GM19395 (cell line): ENCODE results near the gene ST3GAL3.
A peak's percentile ranks its signal among the peaks of the same experiment; 100 is the strongest.

Experiments
- ATAC-seq: cut with Tn5 transposase; IDR thresholded peaks from one replicate; pipeline ENCODE4 v1.9.1; 2021; ENCODE audit warnings: mild to moderate bottlenecking, moderate library complexity; ENCODE audit not compliant: unreplicated experiment

ST3GAL3 gene

DNA sequence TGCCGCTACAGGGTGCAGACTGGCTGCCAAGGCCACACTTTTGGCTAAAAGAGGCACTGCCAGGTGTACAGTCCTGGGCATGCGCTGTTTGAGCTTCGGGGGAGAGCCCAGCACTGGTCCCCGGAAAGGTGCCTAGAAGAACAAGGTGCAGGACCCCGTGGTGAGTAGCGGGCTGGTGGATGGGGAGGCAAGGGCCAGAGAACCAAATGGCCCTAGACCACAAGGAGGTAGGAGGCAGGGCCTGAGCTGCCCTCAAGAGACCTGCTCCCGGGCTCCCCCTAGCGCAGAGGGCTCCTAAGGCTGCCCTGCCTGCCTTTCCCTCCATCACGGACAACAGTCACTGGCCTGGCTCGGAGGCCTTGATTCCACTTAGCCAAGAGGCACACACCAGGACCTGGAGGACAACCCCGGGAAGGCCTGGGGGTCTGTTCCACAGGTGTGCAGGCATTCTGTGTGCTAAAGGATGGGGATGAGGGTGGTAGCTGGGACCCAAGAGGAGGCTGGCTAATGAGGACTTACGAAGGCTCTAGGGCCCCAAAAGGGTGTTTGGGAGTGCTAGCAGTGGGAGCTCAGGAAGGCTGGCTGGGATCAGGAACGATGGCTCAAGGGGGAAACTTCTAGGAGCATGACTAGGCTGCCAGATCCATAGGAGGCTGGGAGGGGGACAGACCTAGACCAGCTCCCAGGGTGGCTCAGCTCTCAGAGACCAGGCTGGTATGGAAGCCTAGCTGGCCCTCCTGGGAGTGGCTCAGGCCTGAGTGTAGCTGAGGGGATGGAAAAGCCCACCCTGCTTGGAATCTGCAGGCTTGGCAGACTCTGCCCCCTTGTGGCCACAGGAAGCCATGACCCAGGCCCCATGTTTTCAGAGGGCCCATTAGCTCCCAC lies 227.0 kb downstream of the ST3GAL3 start:
- no peak for ATAC-seq

GRCh38 chr1:43934986-43935324 lies 227.6 kb downstream of the ST3GAL3 start:
- no peak for ATAC-seq

DNA sequence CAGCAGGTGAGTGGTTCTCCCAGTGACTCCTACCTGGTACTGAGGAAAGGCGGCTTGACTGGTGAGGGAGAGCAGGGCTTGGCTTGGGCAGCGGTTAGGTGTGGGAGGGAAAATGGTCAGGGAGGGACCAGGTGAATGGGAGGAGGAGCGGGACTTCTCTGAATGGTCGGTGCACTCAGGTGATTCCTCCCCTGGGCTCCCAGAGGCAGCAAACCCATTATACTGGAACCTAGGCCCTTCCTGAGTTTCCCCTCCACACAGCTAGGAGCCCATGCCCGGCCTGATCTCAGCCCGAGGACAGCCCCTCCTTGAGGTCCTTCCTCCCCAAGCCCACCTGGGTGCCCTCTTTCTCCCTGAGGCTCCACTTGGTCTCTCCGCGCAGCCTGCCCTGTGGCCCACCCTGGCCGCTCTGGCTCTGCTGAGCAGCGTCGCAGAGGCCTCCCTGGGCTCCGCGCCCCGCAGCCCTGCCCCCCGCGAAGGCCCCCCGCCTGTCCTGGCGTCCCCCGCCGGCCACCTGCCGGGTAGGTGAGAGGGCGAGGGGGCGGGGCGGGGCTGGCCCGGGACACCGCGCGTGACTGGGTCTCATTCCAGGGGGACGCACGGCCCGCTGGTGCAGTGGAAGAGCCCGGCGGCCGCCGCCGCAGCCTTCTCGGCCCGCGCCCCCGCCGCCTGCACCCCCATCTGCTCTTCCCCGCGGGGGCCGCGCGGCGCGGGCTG lies 228.5 kb downstream of the ST3GAL3 start:
- ATAC-seq, result no peak

DNA sequence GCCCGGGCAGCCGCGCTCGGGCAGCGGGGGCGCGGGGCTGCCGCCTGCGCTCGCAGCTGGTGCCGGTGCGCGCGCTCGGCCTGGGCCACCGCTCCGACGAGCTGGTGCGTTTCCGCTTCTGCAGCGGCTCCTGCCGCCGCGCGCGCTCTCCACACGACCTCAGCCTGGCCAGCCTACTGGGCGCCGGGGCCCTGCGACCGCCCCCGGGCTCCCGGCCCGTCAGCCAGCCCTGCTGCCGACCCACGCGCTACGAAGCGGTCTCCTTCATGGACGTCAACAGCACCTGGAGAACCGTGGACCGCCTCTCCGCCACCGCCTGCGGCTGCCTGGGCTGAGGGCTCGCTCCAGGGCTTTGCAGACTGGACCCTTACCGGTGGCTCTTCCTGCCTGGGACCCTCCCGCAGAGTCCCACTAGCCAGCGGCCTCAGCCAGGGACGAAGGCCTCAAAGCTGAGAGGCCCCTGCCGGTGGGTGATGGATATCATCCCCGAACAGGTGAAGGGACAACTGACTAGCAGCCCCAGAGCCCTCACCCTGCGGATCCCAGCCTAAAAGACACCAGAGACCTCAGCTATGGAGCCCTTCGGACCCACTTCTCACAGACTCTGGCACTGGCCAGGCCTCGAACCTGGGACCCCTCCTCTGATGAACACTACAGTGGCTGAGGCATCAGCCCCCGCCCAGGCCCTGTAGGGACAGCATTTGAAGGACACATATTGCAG lies 229.3 kb downstream of the ST3GAL3 start:
- no peak for ATAC-seq

GRCh38 chr1:43937179-43937865 lies 230.0 kb downstream of the ST3GAL3 start:
- ATAC-seq, result no peak

- no peak for ATAC-seq
These were observed 231.0 kb downstream of the ST3GAL3 start for GRCh38 chr1:43938383-43938782.

DNA sequence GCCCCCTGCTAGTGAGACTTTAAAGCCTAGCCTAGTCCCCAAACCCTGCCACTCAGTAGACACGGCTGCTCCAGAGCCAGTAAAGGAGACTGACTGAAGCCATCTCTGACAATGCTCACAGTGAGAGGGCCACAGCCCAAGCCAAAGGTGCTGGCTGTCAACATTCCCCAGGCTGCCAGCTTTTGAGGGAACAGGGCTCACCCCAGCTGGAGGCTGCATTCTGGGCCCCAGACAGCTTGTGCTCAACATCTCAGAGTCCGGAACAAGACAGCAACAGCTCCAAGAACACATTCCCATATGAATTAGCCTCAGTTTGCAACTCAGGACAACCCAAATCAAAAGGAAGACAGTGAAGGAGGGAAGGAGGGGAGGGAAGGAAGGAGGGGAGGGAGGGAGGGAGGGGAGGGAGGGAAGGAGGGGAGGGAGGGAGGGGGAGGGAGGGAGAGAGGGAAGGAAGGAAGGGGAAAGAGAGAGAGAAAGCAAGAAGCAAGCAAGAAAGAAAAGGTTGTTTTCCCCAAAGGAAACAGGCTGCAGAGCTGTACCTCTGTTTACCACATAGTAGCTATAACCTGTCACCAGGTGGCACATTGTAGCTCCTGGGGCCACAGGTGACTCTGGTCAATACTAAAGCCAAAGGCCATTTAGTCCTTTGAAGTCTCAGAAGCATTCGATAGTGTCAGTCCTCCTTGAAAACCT lies 231.7 kb downstream of the ST3GAL3 start:
- ATAC-seq, result no peak

DNA sequence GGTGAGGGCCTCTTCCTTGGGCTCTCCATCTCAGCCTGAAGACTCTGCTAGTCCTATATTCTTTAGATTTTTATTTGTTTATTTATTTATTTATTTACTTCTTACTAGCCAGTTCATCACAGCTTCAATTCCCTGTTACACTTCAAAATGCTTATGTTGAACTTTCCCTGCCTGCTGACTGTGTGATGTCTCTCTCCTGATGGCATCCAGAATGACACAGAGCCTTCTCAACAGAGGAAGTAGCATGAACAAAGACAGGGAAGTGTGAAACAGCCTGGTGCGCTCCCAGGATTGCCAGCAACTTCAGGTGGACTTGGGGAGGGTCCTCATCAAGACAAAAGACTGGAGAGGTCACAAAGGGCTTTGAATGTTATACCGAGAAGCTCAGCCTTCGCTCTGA lies 235.1 kb downstream of the ST3GAL3 start:
- no peak for ATAC-seq

DNA sequence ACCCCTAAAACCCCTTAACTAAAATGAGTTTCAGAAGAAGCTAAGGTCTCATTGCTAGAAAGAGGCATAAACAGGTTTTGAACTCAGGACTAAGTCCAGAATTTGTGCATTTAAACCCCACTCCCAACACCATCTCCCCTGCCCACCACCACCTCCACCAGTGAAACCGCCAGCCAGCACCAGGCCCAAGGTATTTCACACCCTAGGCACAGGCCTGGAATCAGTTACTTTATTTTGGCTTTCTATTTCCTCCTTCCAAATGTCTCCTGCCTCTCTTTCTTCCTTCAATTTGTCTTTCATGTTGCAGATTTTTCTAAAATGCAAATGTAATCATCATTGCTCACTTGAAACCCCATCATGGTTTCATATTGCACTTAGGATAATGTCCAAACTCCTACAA lies 237.5 kb downstream of the ST3GAL3 start:
- ATAC-seq, result no peak

- no peak for ATAC-seq
These were observed 238.4 kb downstream of the ST3GAL3 start for GRCh38 chr1:43945674-43946235.

- ATAC-seq, result peak; percentile 92
These were observed 239.1 kb downstream of the ST3GAL3 start, which contains the start of gene IPO13 for GRCh38 chr1:43946236-43947060. IPO13 (plus strand) TSS chr1:43946950; CDS start chr1:43947601, 651 bp downstream.

- peak; percentile 42 for ATAC-seq
These were observed 239.9 kb downstream of the ST3GAL3 start for GRCh38 chr1:43947061-43947873.

DNA sequence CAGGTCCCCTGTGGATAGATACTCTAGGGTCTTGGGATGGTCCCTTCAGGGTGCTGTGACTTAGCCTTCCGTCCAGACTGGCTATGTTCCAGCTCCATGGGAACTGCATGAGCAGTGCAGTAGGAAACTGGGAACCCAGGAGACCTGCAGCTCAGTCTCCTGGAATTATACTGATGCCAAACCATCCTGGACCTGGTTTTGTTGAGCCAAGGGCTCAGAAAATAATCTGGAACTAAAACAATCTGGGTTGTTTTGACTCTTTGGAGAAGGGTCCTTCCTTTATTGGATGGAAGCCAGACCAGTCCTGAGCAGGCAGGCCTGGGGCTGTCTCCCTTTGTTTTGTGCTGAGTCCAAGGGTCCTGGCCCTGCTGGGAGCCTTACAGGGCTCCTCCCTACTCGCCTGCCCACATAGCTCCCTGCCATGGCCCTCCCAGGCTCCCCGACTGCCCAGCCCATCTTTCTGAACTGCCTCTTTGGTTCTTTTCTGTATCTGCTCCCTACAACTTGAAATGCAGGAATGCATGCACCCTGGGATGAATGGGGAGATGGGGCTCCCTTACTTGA lies 240.6 kb downstream of the ST3GAL3 start:
- ATAC-seq, result no peak

DNA sequence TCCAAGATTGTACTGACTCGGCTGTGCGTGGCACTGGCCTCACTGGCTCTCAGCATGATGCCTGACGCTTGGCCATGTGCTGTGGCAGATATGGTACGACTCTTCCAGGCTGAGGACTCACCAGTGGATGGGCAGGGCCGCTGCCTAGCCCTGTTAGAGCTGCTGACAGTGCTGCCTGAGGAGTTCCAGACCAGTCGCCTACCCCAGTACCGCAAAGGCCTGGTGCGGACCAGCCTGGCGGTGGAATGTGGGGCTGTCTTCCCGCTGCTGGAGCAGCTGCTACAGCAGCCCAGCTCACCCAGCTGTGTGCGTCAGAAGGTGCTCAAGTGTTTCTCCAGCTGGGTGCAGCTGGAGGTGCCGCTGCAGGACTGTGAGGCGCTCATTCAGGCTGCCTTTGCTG lies 242.3 kb downstream of the ST3GAL3 start:
- ATAC-seq, result no peak

DNA sequence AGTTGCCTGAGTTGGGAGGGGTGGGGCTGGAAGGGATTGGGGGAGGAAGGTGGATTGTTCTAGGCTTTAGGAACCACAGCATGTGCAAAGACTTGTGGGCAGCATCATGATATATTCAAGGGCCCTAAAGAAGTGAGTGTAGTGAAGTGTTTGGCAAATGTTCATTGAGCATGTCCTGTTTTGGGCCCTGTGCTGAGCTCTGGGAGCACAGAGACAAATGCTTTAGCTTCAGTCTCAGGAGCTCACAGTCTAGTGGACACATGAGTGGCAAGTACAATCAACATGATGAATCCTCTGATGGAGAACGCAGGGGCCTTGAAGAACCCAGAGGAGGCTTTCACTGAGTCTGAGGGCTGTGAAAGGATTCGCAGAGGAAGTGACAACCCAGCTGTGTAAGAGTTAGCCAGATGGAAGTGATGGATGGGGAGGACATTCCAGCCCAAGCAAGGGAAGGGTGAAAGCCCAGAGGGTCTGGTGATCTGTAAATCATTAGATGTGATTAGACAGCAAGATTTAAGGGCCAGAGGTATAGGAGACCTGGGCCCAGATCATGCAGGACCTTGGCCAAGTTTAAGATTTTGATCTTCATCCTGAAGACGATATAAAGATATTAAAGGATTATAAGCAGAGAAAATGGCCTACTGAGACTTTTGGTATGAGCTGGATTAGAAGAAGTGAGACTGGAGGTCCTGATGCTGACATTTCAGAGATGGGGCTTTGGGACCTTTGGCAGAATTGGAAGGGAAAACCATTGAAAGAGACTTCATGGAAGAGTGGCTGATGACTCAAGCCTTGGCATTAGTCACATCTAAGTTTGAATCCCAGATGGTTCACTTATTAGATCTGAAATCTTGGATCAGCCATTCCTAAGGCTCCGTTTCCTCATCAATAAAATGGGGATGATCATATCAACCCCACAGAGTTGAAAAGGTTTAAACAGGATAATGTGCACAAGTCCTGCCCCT lies 244.0 kb downstream of the ST3GAL3 start:
- no peak for ATAC-seq

DNA sequence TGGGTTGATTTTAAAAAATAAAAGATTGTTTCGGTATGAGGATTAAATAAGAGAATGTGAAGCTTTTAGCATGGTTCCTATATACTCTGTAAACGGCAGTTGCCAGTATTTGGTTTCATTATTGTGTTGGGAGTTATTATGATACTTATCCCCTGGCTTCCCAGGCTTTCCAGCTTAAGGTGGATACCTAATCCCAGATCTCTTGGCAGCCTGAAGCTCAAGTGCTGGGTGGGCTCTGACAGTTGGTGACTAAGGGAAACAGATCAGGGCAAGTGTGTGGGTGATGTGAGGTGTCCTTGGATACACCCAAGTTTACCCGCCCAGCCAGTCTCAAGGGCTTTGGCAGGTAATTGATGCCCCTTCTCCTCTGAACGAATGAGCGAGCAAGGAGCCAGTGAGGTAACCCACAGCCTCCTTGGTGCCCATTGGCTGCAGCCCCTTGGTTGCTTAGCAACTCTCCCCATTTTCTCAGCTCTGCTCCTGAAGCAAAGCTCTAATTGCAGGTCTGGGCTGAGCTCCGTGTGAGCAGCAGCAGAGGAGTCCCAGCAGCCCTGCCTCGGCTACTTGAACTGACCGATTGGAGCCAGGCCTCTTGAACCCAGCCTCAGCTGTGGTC lies 245.5 kb downstream of the ST3GAL3 start:
- no peak for ATAC-seq
